ENCODE measurements around the gene NUDT5.

Gene NUDT5

GRCh38 chr10:12164085-12164484, 31.6 kb downstream of the NUDT5 start:
- H3K27ac ChIP-seq (ENCODE audit: low read depth, low read length) = no peak overlapping the region
- H3K27me3 ChIP-seq (ENCODE audit: insufficient read depth, low read length) = no peaks in the 10 kb centered on the region
- no peaks in the 10 kb centered on the region for H3K4me1 ChIP-seq (ENCODE audit: control insufficient read depth, insufficient read depth, low read length, unreplicated experiment)
- H2AFZ ChIP-seq (ENCODE audit: low read length, unreplicated experiment) = no peak overlapping the region
- no peak overlapping the region for H3K4me3 ChIP-seq (ENCODE audit: low read depth, low read length)
- H3K79me2 ChIP-seq (ENCODE audit: control insufficient read depth, insufficient read depth, low read length, unreplicated experiment) = no peaks in the 10 kb centered on the region
- peaks cover 23% of the 10 kb centered on the region for H3K36me3 ChIP-seq (ENCODE audit: insufficient read depth, low read length)

GRCh38 chr10:12162927-12163326, 32.8 kb downstream of the NUDT5 start:
- Histone ChIP-seq H2AFZ (ENCODE audit: low read length, unreplicated experiment) (no peak overlapping the region), H3K27ac (ENCODE audit: low read depth, low read length) (no peak overlapping the region), H3K79me2 (ENCODE audit: control insufficient read depth, insufficient read depth, low read length, unreplicated experiment) (no peaks in the 10 kb centered on the region), H3K4me3 (ENCODE audit: low read depth, low read length) (no peak overlapping the region), H3K36me3 (ENCODE audit: insufficient read depth, low read length) (peaks cover 26% of the 10 kb centered on the region), H3K4me1 (ENCODE audit: control insufficient read depth, insufficient read depth, low read length, unreplicated experiment) (no peaks in the 10 kb centered on the region), H3K27me3 (ENCODE audit: insufficient read depth, low read length) (no peaks in the 10 kb centered on the region)

GRCh38 chr10:12160664-12161063, 35.0 kb downstream of the NUDT5 start:
- Histone ChIP-seq H3K4me1 (ENCODE audit: control insufficient read depth, insufficient read depth, low read length, unreplicated experiment) (no peaks in the 10 kb centered on the region), H3K27me3 (ENCODE audit: insufficient read depth, low read length) (no peaks in the 10 kb centered on the region), H3K36me3 (ENCODE audit: insufficient read depth, low read length) (peaks cover 17% of the 10 kb centered on the region), H3K4me3 (ENCODE audit: low read depth, low read length) (no peak overlapping the region), H3K79me2 (ENCODE audit: control insufficient read depth, insufficient read depth, low read length, unreplicated experiment) (no peaks in the 10 kb centered on the region), H3K27ac (ENCODE audit: low read depth, low read length) (no peak overlapping the region), H2AFZ (ENCODE audit: low read length, unreplicated experiment) (no peak overlapping the region)

GRCh38 chr10:12158111-12158510, 37.6 kb downstream of the NUDT5 start:
- H3K79me2 ChIP-seq (ENCODE audit: control insufficient read depth, insufficient read depth, low read length, unreplicated experiment) = no peaks in the 10 kb centered on the region
- no peak overlapping the region for H3K4me3 ChIP-seq (ENCODE audit: low read depth, low read length)
- peaks cover 17% of the 10 kb centered on the region for H3K36me3 ChIP-seq (ENCODE audit: insufficient read depth, low read length)
- H3K27ac ChIP-seq (ENCODE audit: low read depth, low read length) = no peak overlapping the region
- no peaks in the 10 kb centered on the region for H3K4me1 ChIP-seq (ENCODE audit: control insufficient read depth, insufficient read depth, low read length, unreplicated experiment)
- no peak overlapping the region for H2AFZ ChIP-seq (ENCODE audit: low read length, unreplicated experiment)
- H3K27me3 ChIP-seq (ENCODE audit: insufficient read depth, low read length) = no peaks in the 10 kb centered on the region

GRCh38 chr10:12156367-12157123, 39.1 kb downstream of the NUDT5 start:
- no peak overlapping the region for H2AFZ ChIP-seq (ENCODE audit: low read length, unreplicated experiment)
- no peak overlapping the region for H3K27ac ChIP-seq (ENCODE audit: low read depth, low read length)
- no peak overlapping the region for H3K4me3 ChIP-seq (ENCODE audit: low read depth, low read length)
- H3K27me3 ChIP-seq (ENCODE audit: insufficient read depth, low read length) = no peaks in the 10 kb centered on the region
- no peaks in the 10 kb centered on the region for H3K4me1 ChIP-seq (ENCODE audit: control insufficient read depth, insufficient read depth, low read length, unreplicated experiment)
- peaks cover 14% of the 10 kb centered on the region; the same call in 1 of the 2 replicates for H3K36me3 ChIP-seq (ENCODE audit: insufficient read depth, low read length)
- no peaks in the 10 kb centered on the region for H3K79me2 ChIP-seq (ENCODE audit: control insufficient read depth, insufficient read depth, low read length, unreplicated experiment)

GRCh38 chr10:12154516-12154915, 41.2 kb downstream of the NUDT5 start:
- Histone ChIP-seq H3K79me2 (ENCODE audit: control insufficient read depth, insufficient read depth, low read length, unreplicated experiment) (no peaks in the 10 kb centered on the region), H3K27ac (ENCODE audit: low read depth, low read length) (no peak overlapping the region), H3K36me3 (ENCODE audit: insufficient read depth, low read length) (0 out of 2 replicates have a peak, but pooled peaks cover 6% of the 10 kb centered on the region), H3K27me3 (ENCODE audit: insufficient read depth, low read length) (no peaks in the 10 kb centered on the region), H2AFZ (ENCODE audit: low read length, unreplicated experiment) (no peak overlapping the region), H3K4me1 (ENCODE audit: control insufficient read depth, insufficient read depth, low read length, unreplicated experiment) (no peaks in the 10 kb centered on the region), H3K4me3 (ENCODE audit: low read depth, low read length) (no peak overlapping the region)

GRCh38 chr10:12150163-12150562, 45.5 kb downstream of the NUDT5 start:
- H3K79me2 ChIP-seq (ENCODE audit: control insufficient read depth, insufficient read depth, low read length, unreplicated experiment) = no peaks in the 10 kb centered on the region
- no peak overlapping the region for H3K27ac ChIP-seq (ENCODE audit: low read depth, low read length)
- H3K4me3 ChIP-seq (ENCODE audit: low read depth, low read length) = no peak overlapping the region
- no peaks in the 10 kb centered on the region for H3K27me3 ChIP-seq (ENCODE audit: insufficient read depth, low read length)
- no peaks in the 10 kb centered on the region for H3K4me1 ChIP-seq (ENCODE audit: control insufficient read depth, insufficient read depth, low read length, unreplicated experiment)
- no peak overlapping the region for H2AFZ ChIP-seq (ENCODE audit: low read length, unreplicated experiment)
- H3K36me3 ChIP-seq (ENCODE audit: insufficient read depth, low read length) = 0 out of 2 replicates have a peak, but pooled peaks cover 3% of the 10 kb centered on the region

- H3K36me3 ChIP-seq (ENCODE audit: insufficient read depth, low read length) = no peaks in the 10 kb centered on the region; the same call in 1 of the 2 replicates
- no peaks in the 10 kb centered on the region for H3K27me3 ChIP-seq (ENCODE audit: insufficient read depth, low read length)
- H3K79me2 ChIP-seq (ENCODE audit: control insufficient read depth, insufficient read depth, low read length, unreplicated experiment) = no peaks in the 10 kb centered on the region
These were observed 51.2 kb downstream of the NUDT5 start for GRCh38 chr10:12144538-12144937.

GRCh38 chr10:12140038-12140437, 55.7 kb downstream of the NUDT5 start:
- H3K4me1 ChIP-seq (ENCODE audit: control insufficient read depth, insufficient read depth, low read length, unreplicated experiment) = no peaks in the 10 kb centered on the region
- no peaks in the 10 kb centered on the region for H3K27me3 ChIP-seq (ENCODE audit: insufficient read depth, low read length)
- no peak overlapping the region for H3K27ac ChIP-seq (ENCODE audit: low read depth, low read length)
- peaks cover 14% of the 10 kb centered on the region for H3K36me3 ChIP-seq (ENCODE audit: insufficient read depth, low read length)
- no peaks in the 10 kb centered on the region for H3K79me2 ChIP-seq (ENCODE audit: control insufficient read depth, insufficient read depth, low read length, unreplicated experiment)
- H2AFZ ChIP-seq (ENCODE audit: low read length, unreplicated experiment) = no peak overlapping the region
- H3K4me3 ChIP-seq (ENCODE audit: low read depth, low read length) = no peak overlapping the region

More at GRCh38 chr10:12144538-12144937, 51.2 kb downstream of the NUDT5 start:
- no peak overlapping the region for H3K4me3 ChIP-seq (ENCODE audit: low read depth, low read length)
- no peak overlapping the region for H2AFZ ChIP-seq (ENCODE audit: low read length, unreplicated experiment)
- H3K27ac ChIP-seq (ENCODE audit: low read depth, low read length) = no peak overlapping the region
- no peaks in the 10 kb centered on the region for H3K4me1 ChIP-seq (ENCODE audit: control insufficient read depth, insufficient read depth, low read length, unreplicated experiment)

- no peak overlapping the region for H2AFZ ChIP-seq (ENCODE audit: low read length, unreplicated experiment)
- H3K4me3 ChIP-seq (ENCODE audit: low read depth, low read length) = no peak overlapping the region
- H3K36me3 ChIP-seq (ENCODE audit: insufficient read depth, low read length) = peaks cover 17% of the 10 kb centered on the region
These were observed 60.1 kb downstream of the NUDT5 start for GRCh38 chr10:12135631-12136030.

GRCh38 chr10:12130237-12130872, 65.3 kb downstream of the NUDT5 start:
- Histone ChIP-seq H3K27ac (ENCODE audit: low read depth, low read length) (peak overlapping the region; percentile 13; the same call in 1 of the 2 replicates), H3K79me2 (ENCODE audit: control insufficient read depth, insufficient read depth, low read length, unreplicated experiment) (peaks cover 28% of the 10 kb centered on the region), H3K36me3 (ENCODE audit: insufficient read depth, low read length) (peaks cover 3% of the 10 kb centered on the region; the same call in 1 of the 2 replicates), H3K4me1 (ENCODE audit: control insufficient read depth, insufficient read depth, low read length, unreplicated experiment) (no peaks in the 10 kb centered on the region), H2AFZ (ENCODE audit: low read length, unreplicated experiment) (peak overlapping the region; percentile 89), H3K27me3 (ENCODE audit: insufficient read depth, low read length) (no peaks in the 10 kb centered on the region), H3K4me3 (ENCODE audit: low read depth, low read length) (peak overlapping the region; percentile 96)

More at GRCh38 chr10:12135631-12136030, 60.1 kb downstream of the NUDT5 start:
- H3K79me2 ChIP-seq (ENCODE audit: control insufficient read depth, insufficient read depth, low read length, unreplicated experiment) = peaks cover 17% of the 10 kb centered on the region
- no peaks in the 10 kb centered on the region for H3K4me1 ChIP-seq (ENCODE audit: control insufficient read depth, insufficient read depth, low read length, unreplicated experiment)
- no peak overlapping the region for H3K27ac ChIP-seq (ENCODE audit: low read depth, low read length)
- H3K27me3 ChIP-seq (ENCODE audit: insufficient read depth, low read length) = no peaks in the 10 kb centered on the region
